Vagina (tissue), 2 donors: Measurements from ENCODE around the gene EXOC2.

Experiments
- POLR2AphosphoS5 ChIP-seq, 2 donors: sonication (generic); formaldehyde crosslinking; IDR thresholded peaks; one replicate each; pipeline ENCODE4 v1.9.0; 2017; ENCODE audit warnings: antibody characterized with exemption in 2 of 2, mild to moderate bottlenecking in 2 of 2, low read depth in 1 of 2; ENCODE audit not compliant: insufficient read depth in 1 of 2
- TF ChIP-seq, protein P1 (sequence below), 3 experiments: fragments of 450-650 bp in 2 of 3; fragments of 200-600 bp in 1 of 3; sonication (generic) in 1 of 3; IDR thresholded peaks; one replicate each; pipeline ENCODE4 v1.5.1; 2017 to 2019; ENCODE audit warnings: antibody characterized with exemption in 3 of 3, mild to moderate bottlenecking in 2 of 3, moderate library complexity in 2 of 3

DNA sequence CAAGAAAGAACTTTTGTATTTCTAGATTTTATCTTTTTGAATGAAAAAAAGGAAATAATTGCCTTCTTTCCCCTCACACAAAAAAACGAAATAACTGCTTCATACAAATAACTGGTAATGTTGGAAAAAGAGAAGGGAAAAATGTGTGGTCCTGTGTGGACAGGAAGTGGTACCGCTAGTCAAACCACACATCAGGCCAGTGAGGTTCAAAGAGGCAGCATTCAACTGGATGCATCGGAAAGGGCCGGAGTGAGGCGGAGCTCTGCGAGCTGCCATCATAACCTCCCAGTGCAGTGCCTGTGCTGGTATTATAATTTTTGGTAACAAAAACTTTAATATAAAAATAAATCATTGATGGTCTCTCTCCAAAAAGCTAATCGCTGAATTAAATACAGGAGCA lies 190.2 kb downstream of the EXOC2 start:
- TF ChIP-seq, protein P1, sequence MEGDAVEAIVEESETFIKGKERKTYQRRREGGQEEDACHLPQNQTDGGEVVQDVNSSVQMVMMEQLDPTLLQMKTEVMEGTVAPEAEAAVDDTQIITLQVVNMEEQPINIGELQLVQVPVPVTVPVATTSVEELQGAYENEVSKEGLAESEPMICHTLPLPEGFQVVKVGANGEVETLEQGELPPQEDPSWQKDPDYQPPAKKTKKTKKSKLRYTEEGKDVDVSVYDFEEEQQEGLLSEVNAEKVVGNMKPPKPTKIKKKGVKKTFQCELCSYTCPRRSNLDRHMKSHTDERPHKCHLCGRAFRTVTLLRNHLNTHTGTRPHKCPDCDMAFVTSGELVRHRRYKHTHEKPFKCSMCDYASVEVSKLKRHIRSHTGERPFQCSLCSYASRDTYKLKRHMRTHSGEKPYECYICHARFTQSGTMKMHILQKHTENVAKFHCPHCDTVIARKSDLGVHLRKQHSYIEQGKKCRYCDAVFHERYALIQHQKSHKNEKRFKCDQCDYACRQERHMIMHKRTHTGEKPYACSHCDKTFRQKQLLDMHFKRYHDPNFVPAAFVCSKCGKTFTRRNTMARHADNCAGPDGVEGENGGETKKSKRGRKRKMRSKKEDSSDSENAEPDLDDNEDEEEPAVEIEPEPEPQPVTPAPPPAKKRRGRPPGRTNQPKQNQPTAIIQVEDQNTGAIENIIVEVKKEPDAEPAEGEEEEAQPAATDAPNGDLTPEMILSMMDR (IDR thresholded peaks at IDR 0.05): no peak
- TF ChIP-seq POLR2AphosphoS5 (IDR thresholded peaks at IDR 0.05; ENCODE audit: insufficient read depth in 1 of 2, low read depth in 1 of 2): no peak
